NT2/D1 (cell line): ENCODE data around the gene C15orf39.

Experiments used
- DNase-seq: peaks from one replicate; pipeline ENCODE4 v3.0.0-alpha.2; 2011; ENCODE audit warnings: low read depth, low spot score
- H3K27me3 ChIP-seq: 2 replicates; pipeline ENCODE4 v1.6.0; 2011; ENCODE audit warnings: mild to moderate bottlenecking; ENCODE audit not compliant: insufficient read length, insufficient read depth
- H3K36me3 ChIP-seq: 2 replicates; pipeline ENCODE4 v1.6.1; 2011; ENCODE audit warnings: mild to moderate bottlenecking, low read length, mixed read lengths; ENCODE audit not compliant: insufficient read depth, insufficient read length
- H3K4me1 ChIP-seq: 2 replicates; pipeline ENCODE4 v1.5.1; 2011; ENCODE audit not compliant: insufficient read depth, insufficient read length
- H3K4me3 ChIP-seq: 2 replicates; pipeline ENCODE4 v1.5.1; 2011; ENCODE audit warnings: low read depth; ENCODE audit not compliant: insufficient read length
- H3K9ac ChIP-seq: 2 replicates; pipeline ENCODE4 v1.6.0; 2011; ENCODE audit warnings: low read depth; ENCODE audit not compliant: insufficient read length
- H3K9me3 ChIP-seq: 2 replicates; pipeline ENCODE4 v1.5.1; 2011; ENCODE audit warnings: mild to moderate bottlenecking, low read length; ENCODE audit not compliant: insufficient read depth
- SUZ12 ChIP-seq: IDR thresholded peaks from 2 replicates; pipeline ENCODE4 v1.6.1; 2011; ENCODE audit not compliant: insufficient read length, insufficient read depth; ENCODE audit errors: extremely low read depth
- YY1 ChIP-seq: IDR thresholded peaks from 2 replicates; pipeline ENCODE4 v1.6.1; 2011; ENCODE audit not compliant: insufficient read length, insufficient read depth
- ZNF274 ChIP-seq: IDR thresholded peaks from 2 replicates; pipeline ENCODE4 v1.6.1; 2011; ENCODE audit warnings: mild to moderate bottlenecking, low read depth, low read length

The C15orf39 gene

DNA sequence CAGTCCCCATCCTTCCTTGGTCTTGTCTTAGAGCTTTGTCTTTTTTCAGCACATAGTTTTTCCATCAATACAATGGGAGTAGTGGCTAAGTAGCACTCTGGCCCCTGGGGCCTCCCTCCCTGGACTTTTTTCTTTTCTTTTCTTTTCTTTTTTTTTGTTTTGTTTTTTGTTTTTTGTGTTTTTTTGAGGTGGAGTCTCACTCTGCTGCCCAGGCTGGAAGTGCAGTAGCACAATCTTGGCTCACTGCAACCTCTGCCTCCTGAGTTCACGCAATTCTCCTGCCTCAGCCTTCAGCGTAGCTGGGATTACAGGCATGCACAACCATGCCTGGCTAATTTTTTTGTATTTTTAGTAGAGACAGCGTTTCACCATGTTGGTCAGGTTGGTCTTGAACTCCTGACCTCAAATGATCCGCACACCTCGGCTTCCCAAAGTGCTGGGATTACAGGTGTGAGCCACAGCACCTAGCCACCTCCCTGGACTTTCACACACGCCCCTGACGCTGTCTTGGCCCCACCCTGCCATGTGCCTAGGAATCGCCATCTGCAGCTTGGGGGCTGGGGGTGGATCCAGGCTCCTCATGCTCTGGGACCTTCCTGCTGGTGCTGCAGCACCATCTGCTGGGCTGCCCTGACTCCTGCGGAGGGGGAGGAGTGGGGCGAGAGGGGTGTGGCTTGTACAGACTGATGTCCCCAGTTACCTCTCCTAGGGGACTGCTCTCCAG is 2.8 kb downstream of the C15orf39 start:
- Histone ChIP-seq H3K9ac (peak overlapping the region; percentile 53), H3K4me3 (no peak overlapping the region), H3K9me3 (no peaks in the 10 kb centered on the region), H3K36me3 (peaks cover 49% of the 10 kb centered on the region), H3K4me1 (peaks cover 18% of the 10 kb centered on the region), H3K27me3 (peaks cover 20% of the 10 kb centered on the region)
- DNase-seq: peak; percentile 90
- no peak for TF ChIP-seq SUZ12
- no peak for TF ChIP-seq ZNF274
- TF ChIP-seq YY1: no peak

DNA sequence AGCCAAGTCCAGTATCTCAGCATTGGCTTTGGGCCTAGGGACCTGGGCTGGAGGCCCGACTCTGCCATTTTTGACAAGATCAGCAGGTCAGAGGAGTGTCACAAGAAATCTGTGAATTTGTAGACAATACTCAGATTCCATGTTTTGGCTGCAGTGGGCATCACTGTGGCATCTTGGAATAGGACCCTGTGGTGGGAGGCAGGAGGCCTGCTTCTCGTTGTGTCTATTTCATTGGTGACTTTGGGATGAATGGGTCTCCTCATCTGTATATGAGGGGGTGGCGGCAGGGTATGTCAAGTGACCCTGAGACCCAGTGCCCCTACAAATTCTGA is 3.3 kb downstream of the C15orf39 start:
- peaks cover 18% of the 10 kb centered on the region for H3K4me1 ChIP-seq
- H3K36me3 ChIP-seq: peaks cover 54% of the 10 kb centered on the region
- no peak for TF ChIP-seq SUZ12
- peaks cover 14% of the 10 kb centered on the region for H3K27me3 ChIP-seq
- no peak overlapping the region for H3K4me3 ChIP-seq
- H3K9ac ChIP-seq: no peak overlapping the region
- no peaks in the 10 kb centered on the region for H3K9me3 ChIP-seq
- no peak for DNase-seq

GRCh38 chr15:75206006-75206405 is 4.3 kb downstream of the C15orf39 start:
- peaks cover 64% of the 10 kb centered on the region for H3K36me3 ChIP-seq

DNA sequence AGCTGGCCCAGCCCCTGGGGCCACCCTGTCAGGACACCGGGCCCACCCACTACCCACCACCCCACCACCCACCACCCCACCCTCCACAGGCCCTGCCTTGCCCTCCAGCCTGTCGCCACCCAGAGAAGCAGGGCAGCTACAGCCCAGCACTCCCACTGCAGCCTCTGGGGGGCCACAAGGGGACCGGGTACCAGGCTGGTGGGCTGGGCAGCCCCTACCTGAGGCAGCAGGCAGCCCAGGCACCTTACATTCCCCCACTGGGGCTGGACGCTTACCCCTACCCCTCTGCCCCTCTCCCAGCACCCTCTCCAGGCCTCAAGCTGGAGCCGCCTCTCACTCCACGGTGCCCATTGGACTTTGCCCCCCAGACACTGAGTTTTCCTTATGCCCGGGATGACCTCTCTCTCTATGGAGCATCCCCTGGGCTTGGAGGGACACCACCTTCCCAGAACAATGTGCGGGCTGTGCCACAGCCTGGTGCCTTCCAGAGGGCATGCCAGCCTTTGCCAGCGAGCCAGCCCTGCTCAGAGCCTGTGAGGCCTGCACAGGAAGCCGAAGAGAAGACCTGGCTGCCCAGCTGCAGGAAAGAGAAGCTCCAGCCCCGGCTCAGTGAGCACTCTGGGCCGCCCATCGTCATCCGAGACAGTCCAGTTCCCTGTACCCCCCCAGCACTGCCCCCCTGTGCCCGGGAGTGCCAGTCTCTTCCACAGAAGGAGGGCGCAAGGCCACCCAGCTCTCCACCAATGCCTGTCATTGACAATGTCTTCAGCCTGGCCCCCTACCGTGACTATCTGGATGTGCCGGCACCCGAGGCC is 5.3 kb downstream of the C15orf39 start:
- no peak for DNase-seq
- TF ChIP-seq SUZ12 (no peak), ZNF274 (no peak), YY1 (no peak)
- Histone ChIP-seq H3K4me1 (peaks cover 8% of the 10 kb centered on the region), H3K9me3 (no peaks in the 10 kb centered on the region), H3K36me3 (peaks cover 74% of the 10 kb centered on the region), H3K27me3 (no peaks in the 10 kb centered on the region), H3K4me3 (no peak overlapping the region), H3K9ac (no peak overlapping the region)

More at GRCh38 chr15:75206006-75206405, 4.3 kb downstream of the C15orf39 start:
- H3K4me1 ChIP-seq: peaks cover 13% of the 10 kb centered on the region
- DNase-seq: no peak
- TF ChIP-seq YY1: no peak
- TF ChIP-seq SUZ12: no peak
- TF ChIP-seq ZNF274: no peak
- no peaks in the 10 kb centered on the region for H3K9me3 ChIP-seq
- H3K27me3 ChIP-seq: peaks cover 4% of the 10 kb centered on the region
- H3K4me3 ChIP-seq: no peak overlapping the region
- no peak overlapping the region for H3K9ac ChIP-seq

- Histone ChIP-seq H3K27me3 (no peaks in the 10 kb centered on the region), H3K9ac (no peak overlapping the region), H3K9me3 (no peaks in the 10 kb centered on the region), H3K4me3 (no peak overlapping the region), H3K36me3 (peaks cover 82% of the 10 kb centered on the region), H3K4me1 (peaks cover 8% of the 10 kb centered on the region)
- DNase-seq: no peak
- TF ChIP-seq YY1 (no peak), ZNF274 (no peak), SUZ12 (no peak)
Measured at GRCh38 chr15:75207618-75208500, 6.2 kb downstream of the C15orf39 start.

DNA sequence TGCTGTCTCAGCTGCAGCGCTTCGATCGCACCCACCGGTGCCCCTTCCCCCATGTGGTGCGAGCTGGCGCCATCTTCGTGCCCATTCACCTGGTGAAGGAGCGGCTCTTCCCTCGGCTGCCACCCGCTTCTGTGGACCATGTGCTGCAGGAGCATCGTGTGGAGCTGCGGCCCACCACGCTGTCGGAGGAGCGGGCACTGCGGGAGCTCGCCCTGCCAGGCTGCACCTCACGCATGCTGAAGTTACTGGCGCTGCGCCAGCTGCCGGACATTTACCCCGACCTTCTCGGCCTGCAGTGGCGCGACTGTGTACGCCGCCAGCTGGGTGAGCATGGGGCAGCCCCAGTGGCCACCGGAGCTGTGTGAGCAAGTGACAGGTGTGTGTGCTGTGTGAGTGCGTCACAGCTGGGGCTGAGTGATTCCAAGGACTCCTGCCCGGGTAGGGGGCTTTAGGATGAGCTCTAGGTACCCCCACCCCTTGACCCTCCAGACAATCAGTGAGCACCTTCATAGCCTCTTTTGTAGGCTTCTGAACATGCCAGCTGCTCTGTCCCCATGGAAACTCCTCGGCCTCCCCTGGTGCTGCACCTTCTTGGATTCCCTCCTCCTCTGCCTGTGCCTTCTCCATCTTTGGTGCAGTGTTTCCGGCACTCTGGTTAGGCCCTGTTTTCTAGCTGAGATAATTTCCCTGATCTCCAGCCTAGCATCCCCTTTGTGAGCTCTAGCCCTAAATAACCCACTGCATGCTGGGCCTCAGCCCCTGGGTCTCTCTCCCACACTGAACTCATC is 7.0 kb downstream of the C15orf39 start:
- DNase-seq: no peak
- no peak overlapping the region for H3K4me3 ChIP-seq
- H3K27me3 ChIP-seq: no peaks in the 10 kb centered on the region
- H3K9ac ChIP-seq: no peak overlapping the region
- no peaks in the 10 kb centered on the region for H3K9me3 ChIP-seq
- TF ChIP-seq SUZ12: no peak
- no peak for TF ChIP-seq YY1
- no peak for TF ChIP-seq ZNF274
- peaks cover 83% of the 10 kb centered on the region for H3K36me3 ChIP-seq
- peaks cover 4% of the 10 kb centered on the region for H3K4me1 ChIP-seq
